Heart left ventricle (tissue), 16 donors: Measurements from ENCODE around the gene GFRA4. TPM values are rescaled to one million over a fixed set of nuclear protein-coding genes. Genes with fewer than 3 reads are reported as not detected.

ENCODE experiments used
- ATAC-seq, 4 donors: fragments of 200-7000 bp; cut with Tn5 transposase; one replicate each; pipeline ENCODE4 v1.9.1; 2020 to 2022; ENCODE audit warnings: moderate library complexity in 4 of 4, mild to moderate bottlenecking in 3 of 4, moderate number of reproducible peaks in 1 of 4
- DNase-seq, 5 donors: peaks; one replicate each; pipeline ENCODE4 v3.0.0-alpha.2; 2020
- H3K27ac ChIP-seq, 12 donors: fragments of 200-600 bp; sonication (generic) in 4 of 12; one replicate each; pipeline versions ENCODE4 v1.5.0 to v1.8.0; 2016 to 2022; ENCODE audit warnings: mild to moderate bottlenecking in 2 of 12
- H3K27me3 ChIP-seq, 9 donors: fragments of 200-600 bp; sonication (generic) in 2 of 9; one replicate each; pipeline versions ENCODE4 v1.5.1 to v1.8.0; 2016 to 2022; ENCODE audit warnings: mild to moderate bottlenecking in 3 of 9
- H3K36me3 ChIP-seq, 9 donors: fragments of 200-600 bp; sonication (generic) in 2 of 9; one replicate each; pipeline versions ENCODE4 v1.5.0 to v1.8.0; 2018 to 2022; ENCODE audit warnings: mild to moderate bottlenecking in 2 of 9
- H3K4me1 ChIP-seq, 12 donors: fragments of 200-600 bp; sonication (generic) in 4 of 12; one replicate each; pipeline versions ENCODE4 v1.5.0 to v1.8.0; 2016 to 2022; ENCODE audit warnings: mild to moderate bottlenecking in 3 of 12
- H3K4me3 ChIP-seq, 12 donors: fragments of 200-600 bp; sonication (generic) in 4 of 12; one replicate each; pipeline versions ENCODE4 v1.5.0 to v1.8.0; 2017 to 2022; ENCODE audit warnings: mild to moderate bottlenecking in 9 of 12, moderate library complexity in 4 of 12
- H3K9me3 ChIP-seq, 12 donors: fragments of 200-600 bp; sonication (generic) in 4 of 12; one replicate each; pipeline versions ENCODE4 v1.5.0 to v1.8.0; 2016 to 2022; ENCODE audit warnings: mild to moderate bottlenecking in 1 of 12
- CTCF ChIP-seq, 12 donors: fragments of 200-600 bp; sonication (generic) in 4 of 12; IDR thresholded peaks; one replicate each; pipeline versions ENCODE4 v1.5.0 to v1.8.0; 2018 to 2022; ENCODE audit warnings: antibody characterized with exemption in 12 of 12, mild to moderate bottlenecking in 5 of 12
- POLR2A ChIP-seq, 2 donors: fragments of 450-650 bp; IDR thresholded peaks; one replicate each; pipeline ENCODE4 v1.6.1; 2017; ENCODE audit warnings: antibody characterized with exemption in 2 of 2, mild to moderate bottlenecking in 2 of 2, moderate library complexity in 2 of 2
- WGBS, 4 donors: extraction: QIAGEN DNeasy Blood & Tissue Kit in 2 of 4; methylation state at CpG; one replicate each; pipeline versions ENCODE4 v1.1.5 to v1.1.7; 2013 to 2018; 5-methylcytosine and 5-hydroxymethylcytosine counted together
- intact Hi-C, 10 donors: fragments of 100-400 bp; cut with DNase I; formaldehyde crosslinking; loops; one replicate each; pipeline versions ENCODE4 v1.11.1 to v1.14.2; 2022
- polyA plus RNA-seq, 2 donors: library from polyadenylated mRNA; stranded (reverse); fragments of 200-250 nt; gene quantifications; one replicate each; pipeline ENCODE4 v1.2.3, GENCODE V29; 2013
- total RNA-seq, 9 donors: library from RNA; depleted of rRNA in 2 of 9; stranded (reverse); fragments of >200 nt in 2 of 9; fragmentation: NEBNext Ultra II Directional in 3 of 9; extraction: Animal tissue kit (Norgen Biotek cat#: 25700) in 3 of 9; gene quantifications; one replicate each; pipeline versions ENCODE4 v1.1.0 to v1.2.4, GENCODE V29; 2016 to 2023
- donor health status: ischemic (EF 13 %, LVEDD 7.1; RV severe dilation, severe dysfunction).
- donor health status: healthy with polysubstance abuse.
- donor health status: DM: no; HTN: yes; CAD: no.
- donor health status: DM: no; HTN: no; CAD: no.
- donor health status: ischemic (EF 25% LVEDD 6.9; RV normal size, moderate dysfunction).
- donor health status: ischemic (EF 25% LVEDD 5.7; RV mildly dilated, moderate dysfunction).
- donor health status: healthy.
- donor health status: DM: yes; HTN: yes; CAD: no.
- donor health status: ischemic (EF 35%, LVEDD 5.7; RV mildly dilated, moderate dysfunction).
- donor health status: nonischemic (EF 11% LVEDD 7.7; RV severe dilation, severe dysfunction).
- donor health status: DM: yes; HTN: yes; CAD: no.
- donor health status: PGD.
- donor health status: ischemic (EF 29% LVEDD 5.4; RV normal size, mild dysfunction).
- donor health status: nonischemic (EF 23%, LVEDD 6.1; RV moderate dilation, normal function).

The GFRA4 gene
- total and polyA plus RNA-seq, 11 donors = not detected

GRCh38 chr20:3677733-3678132, 14.5 kb upstream of the GFRA4 start:
- TF ChIP-seq CTCF (IDR thresholded peaks at IDR 0.05) = no peak
- no peak for TF ChIP-seq POLR2A (IDR thresholded peaks at IDR 0.05)
- 29 to 48% (median 42%) methylated on average over 7 to 8 of the region's 8 CpGs for WGBS, 4 donors
- ATAC-seq (no peak), DNase-seq (peak in 3 of 5 donors; percentile 44 to 80 (median 66))
- Histone ChIP-seq H3K4me3 (no peak overlapping the region), H3K9me3 (no peaks in the 10 kb centered on the region), H3K36me3 (peaks cover 0 to 2% (median 0%) of the 10 kb centered on the region in 9 donors), H3K4me1 (peaks cover 0 to 53% (median 24%) of the 10 kb centered on the region in 12 donors), H3K27me3 (peaks cover 4 to 59% (median 37%) of the 10 kb centered on the region in 9 donors), H3K27ac (peak overlapping the region in 8 of 12 donors; percentile 12 to 92 (median 36))
- intact Hi-C loops = loop anchor here in 8 of 10 donors (2.0 to 10.0 kb wide), 9 partner anchors 33 to 417 kb away; partner anchors contain the start of genes ADISSP (in 2 of the 8) and SPEF1 (in 1 of the 8)

GRCh38 chr20:3674995-3675900, 12.0 kb upstream of the GFRA4 start:
- no peak for DNase-seq
- H3K36me3 ChIP-seq = peaks cover 0 to 3% (median 0%) of the 10 kb centered on the region in 9 donors
- ATAC-seq = no peak
- H3K4me1 ChIP-seq = peaks cover 0 to 35% (median 19%) of the 10 kb centered on the region in 12 donors
- H3K27ac ChIP-seq = no peak overlapping the region
- H3K27me3 ChIP-seq = peaks cover 8 to 52% (median 36%) of the 10 kb centered on the region in 9 donors
- H3K4me3 ChIP-seq = no peak overlapping the region
- TF ChIP-seq POLR2A (IDR thresholded peaks at IDR 0.05) = no peak
- no peak for TF ChIP-seq CTCF (IDR thresholded peaks at IDR 0.05)
- 51 to 55% (median 54%) methylated on average over 11 to 13 of the region's 13 CpGs for WGBS, 4 donors
- intact Hi-C loops = loop anchor here in 7 of 10 donors (2.0 to 10.0 kb wide), 9 partner anchors 36 to 420 kb away; partner anchors contain the start of genes ADISSP (in 2 of the 7) and SPEF1 (in 1 of the 7)
- no peaks in the 10 kb centered on the region for H3K9me3 ChIP-seq

GRCh38 chr20:3674447-3674846, 11.2 kb upstream of the GFRA4 start:
- no peak for TF ChIP-seq POLR2A (IDR thresholded peaks at IDR 0.05)
- TF ChIP-seq CTCF (IDR thresholded peaks at IDR 0.05) = no peak
- intact Hi-C loops = loop anchor here in 4 of 10 donors (2.0 to 10.0 kb wide), 4 partner anchors 36 to 420 kb away; no protein-coding TSS in a partner anchor
- WGBS, 4 donors = 68 to 70% (median 69%) methylated on average over 9 to 10 of the region's 10 CpGs

More at GRCh38 chr20:3674447-3674846, 11.2 kb upstream of the GFRA4 start:
- ATAC-seq (no peak), DNase-seq (peak in 1 of 5 donors; percentile 13)
- Histone ChIP-seq H3K4me3 (no peak overlapping the region), H3K27ac (no peak overlapping the region), H3K27me3 (peaks cover 8 to 52% (median 36%) of the 10 kb centered on the region in 9 donors), H3K9me3 (no peaks in the 10 kb centered on the region), H3K4me1 (peaks cover 0 to 31% (median 19%) of the 10 kb centered on the region in 12 donors), H3K36me3 (peaks cover 0 to 3% (median 0%) of the 10 kb centered on the region in 9 donors)
